Measurements from ENCODE around the gene OPN3. TPM values are rescaled to one million over a fixed set of nuclear protein-coding genes. Genes with fewer than 3 reads are reported as not detected.

The OPN3 gene
- total and polyA plus RNA-seq, 9 of the 15 experiments (the other 6 are each of a cell fraction or from before 2014, with no cell fraction given), result 4.2 to 34.6 (median 17.0) TPM

GRCh38 chr1:241684108-241684507, 43.9 kb upstream of the OPN3 start:
- CTCF ChIA-PET (ENCODE audit: low intra/inter-chr PET ratio), result no interaction called here

More at GRCh38 chr1:241684108-241684507, 43.9 kb upstream of the OPN3 start:
- ATAC-seq (no peak), FAIRE-seq (no peak), DNase-seq (ENCODE audit: extremely low read depth in 1 of 4, low spot score in 3 of 4) (no peak)
- H3K4me3 ChIP-seq, result no peak overlapping the region
- no peaks in the 10 kb centered on the region for H3K9me3 ChIP-seq (replicated peaks; ENCODE audit: control insufficient read depth, insufficient read depth, low read depth, low read length)
- BruUV-seq (replicated peaks), result no TSS peak
- in situ Hi-C loops (cut with MboI) (no loop called here), intact Hi-C loops (cut with micrococcal nuclease) (no loop called here)
- no peaks in the 10 kb centered on the region for H3K79me2 ChIP-seq (ENCODE audit: control insufficient read depth, insufficient read depth, low read length)
- no peak for TF ChIP-seq DNMT1 (IDR thresholded peaks at IDR 0.05)
- TF ChIP-seq PHTF2 (CRISPR knock-in tag; IDR thresholded peaks at IDR 0.05), result no peak
- TF ChIP-seq ETV5 (CRISPR knock-in tag; IDR thresholded peaks at IDR 0.05; ENCODE audit: low read depth), result no peak
- no peak for TF ChIP-seq JUNB (CRISPR knock-in tag; conservative IDR thresholded peaks at IDR 0.05)
- no peak for TF ChIP-seq CLOCK (CRISPR knock-in tag; IDR thresholded peaks at IDR 0.05; ENCODE audit: borderline replicate concordance)
- TF ChIP-seq MEIS2 (IDR thresholded peaks at IDR 0.05; ENCODE audit: partially characterized antibody), result no peak
- TF ChIP-seq BRCA1 (IDR thresholded peaks at IDR 0.05), result no peak
- TF ChIP-seq BRCA1 (CRISPR knock-in tag; IDR thresholded peaks at IDR 0.05), result no peak
- TF ChIP-seq HDAC1 (IDR thresholded peaks at IDR 0.05), result no peak
- TF ChIP-seq ASH1L (IDR thresholded peaks at IDR 0.05; ENCODE audit: borderline replicate concordance, low read depth, partially characterized antibody), result no peak
- no peak for TF ChIP-seq PRDM10 (IDR thresholded peaks at IDR 0.05; ENCODE audit: partially characterized antibody)
- TF ChIP-seq EGR1 (conservative IDR thresholded peaks at IDR 0.05), result no peak
- TF ChIP-seq JUND (IDR thresholded peaks at IDR 0.05; ENCODE audit: borderline replicate concordance, low read depth, low read length), result no peak
- no peak for TF ChIP-seq JUND (tag; IDR thresholded peaks at IDR 0.05; ENCODE audit: borderline replicate concordance, low read depth, low read length)
- TF ChIP-seq MYNN (IDR thresholded peaks at IDR 0.05), result no peak
- no peak for TF ChIP-seq MYNN (CRISPR knock-in tag; IDR thresholded peaks at IDR 0.05)
- no peak for TF ChIP-seq NCOA6 (IDR thresholded peaks at IDR 0.05)
- TF ChIP-seq ZNF354B (CRISPR knock-in tag; IDR thresholded peaks at IDR 0.05), result no peak
- TF ChIP-seq ZNF561 (CRISPR knock-in tag; conservative IDR thresholded peaks at IDR 0.05), result no peak
- TF ChIP-seq ZNF699 (CRISPR knock-in tag; IDR thresholded peaks at IDR 0.05; ENCODE audit: insufficient replicate concordance), result no peak
- no peak for TF ChIP-seq KLF1 (tag; IDR thresholded peaks at IDR 0.05)
- no peaks in the 10 kb centered on the region for H3K27me3 ChIP-seq (ENCODE audit: control insufficient read depth in 2 of 2, insufficient read depth in 2 of 2, low read length in 2 of 2)
- H2AFZ ChIP-seq (ENCODE audit: low read depth, low read length), result no peak overlapping the region
- H3K27ac ChIP-seq (ENCODE audit: extremely low read depth, low read depth, low read length), result no peak overlapping the region
- peaks cover 0 to 12% of the 10 kb centered on the region in 2 experiments; a peak in 2 of 5 replicates for H3K4me1 ChIP-seq (replicated peaks in 1 of 2; ENCODE audit: control insufficient read depth in 2 of 2, insufficient read depth in 2 of 2, low read length in 2 of 2)
- H4K20me1 ChIP-seq (replicated peaks; ENCODE audit: control insufficient read depth, insufficient read depth, low read length), result no peaks in the 10 kb centered on the region
- POLR2A ChIA-PET, result interaction anchor here (0.5 kb wide), 1 partner anchor 12 kb away, joined by 3 read pairs; no protein-coding TSS in a partner anchor
- H3K9ac ChIP-seq (ENCODE audit: insufficient read depth in 1 of 2, low read depth in 2 of 2, low read length in 2 of 2), result no peak overlapping the region
- no peak overlapping the region for H3K4me2 ChIP-seq (ENCODE audit: insufficient read depth, low read length)
- H3K36me3 ChIP-seq (ENCODE audit: control insufficient read depth, insufficient read depth, low read length), result no peaks in the 10 kb centered on the region
- H3K9me1 ChIP-seq (ENCODE audit: control insufficient read depth, insufficient read depth, low read length), result no peaks in the 10 kb centered on the region
- WGBS (ENCODE audit: insufficient coverage, low coverage, missing lambda C conversion rate), result 69% methylated on average over 1 of the region's 1 CpG
